GM13977 (cell line): ENCODE results near the gene SLC24A3.

ENCODE experiments used
- DNase-seq: peaks from one replicate; pipeline ENCODE4 v3.0.0; 2012; ENCODE audit warnings: low spot score
- in situ Hi-C: fragments of 300-500 bp; cut with MboI; formaldehyde crosslinking; loops from one replicate; pipeline ENCODE4 v1.12.0; 2022; ENCODE audit warnings: low sequenced_read_pairs, low pct_unique_long_range_greater_than_20kb, mixed read lengths, inconsistent platforms; ENCODE audit not compliant: unreplicated experiment
- TF ChIP-seq, protein P1 (sequence below): IDR thresholded peaks from 2 replicates; pipeline ENCODE4 v1.5.1; 2012; ENCODE audit warnings: mild to moderate bottlenecking, control low read depth; ENCODE audit not compliant: insufficient read depth; ENCODE audit errors: extremely low read depth, missing control alignments

SLC24A3 gene

DNA sequence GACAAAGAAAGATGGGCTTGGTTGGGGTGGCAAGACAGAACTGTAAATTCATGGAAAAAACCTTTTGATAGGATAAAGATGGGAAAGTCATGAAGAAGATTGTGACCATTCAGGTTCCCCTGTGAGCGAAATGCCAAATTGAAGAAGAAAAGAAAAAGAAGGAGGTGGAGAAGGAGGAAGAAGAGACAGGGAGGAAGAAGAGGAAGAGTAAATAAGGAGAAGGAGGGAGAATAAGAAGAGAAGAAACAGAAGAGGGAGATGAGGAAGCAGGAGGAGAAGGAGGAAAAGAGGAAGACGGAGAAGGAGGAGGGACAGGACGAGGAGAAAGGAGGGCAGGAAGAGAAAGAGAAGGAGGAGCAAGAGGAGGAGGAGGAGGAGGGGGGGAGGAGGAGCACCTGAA is 199.8 kb downstream of the SLC24A3 start:
- no peak for DNase-seq
- in situ Hi-C loops: no loop called here
- TF ChIP-seq, protein P1, sequence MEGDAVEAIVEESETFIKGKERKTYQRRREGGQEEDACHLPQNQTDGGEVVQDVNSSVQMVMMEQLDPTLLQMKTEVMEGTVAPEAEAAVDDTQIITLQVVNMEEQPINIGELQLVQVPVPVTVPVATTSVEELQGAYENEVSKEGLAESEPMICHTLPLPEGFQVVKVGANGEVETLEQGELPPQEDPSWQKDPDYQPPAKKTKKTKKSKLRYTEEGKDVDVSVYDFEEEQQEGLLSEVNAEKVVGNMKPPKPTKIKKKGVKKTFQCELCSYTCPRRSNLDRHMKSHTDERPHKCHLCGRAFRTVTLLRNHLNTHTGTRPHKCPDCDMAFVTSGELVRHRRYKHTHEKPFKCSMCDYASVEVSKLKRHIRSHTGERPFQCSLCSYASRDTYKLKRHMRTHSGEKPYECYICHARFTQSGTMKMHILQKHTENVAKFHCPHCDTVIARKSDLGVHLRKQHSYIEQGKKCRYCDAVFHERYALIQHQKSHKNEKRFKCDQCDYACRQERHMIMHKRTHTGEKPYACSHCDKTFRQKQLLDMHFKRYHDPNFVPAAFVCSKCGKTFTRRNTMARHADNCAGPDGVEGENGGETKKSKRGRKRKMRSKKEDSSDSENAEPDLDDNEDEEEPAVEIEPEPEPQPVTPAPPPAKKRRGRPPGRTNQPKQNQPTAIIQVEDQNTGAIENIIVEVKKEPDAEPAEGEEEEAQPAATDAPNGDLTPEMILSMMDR: no peak

DNA sequence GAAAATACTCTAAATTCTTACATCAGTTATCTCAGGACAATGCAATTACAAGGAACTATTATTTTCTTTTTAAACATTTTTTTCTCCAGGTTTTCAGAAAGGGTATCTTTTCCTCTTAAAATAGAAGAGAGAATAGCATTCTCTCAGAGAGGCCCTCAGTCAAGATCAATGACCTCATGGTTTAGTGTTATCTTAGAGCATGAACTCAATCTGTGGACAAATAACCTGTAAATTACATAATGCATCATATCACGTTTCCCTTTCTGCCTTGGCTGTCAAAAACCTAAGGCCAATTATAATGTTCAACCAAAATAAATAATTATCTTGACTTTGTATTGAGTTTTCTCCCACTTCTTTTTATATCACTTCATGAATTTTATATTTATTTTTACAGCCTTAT is 202.2 kb downstream of the SLC24A3 start:
- no peak for DNase-seq
- in situ Hi-C loops: no loop called here
- TF ChIP-seq, protein P1: no peak

DNA sequence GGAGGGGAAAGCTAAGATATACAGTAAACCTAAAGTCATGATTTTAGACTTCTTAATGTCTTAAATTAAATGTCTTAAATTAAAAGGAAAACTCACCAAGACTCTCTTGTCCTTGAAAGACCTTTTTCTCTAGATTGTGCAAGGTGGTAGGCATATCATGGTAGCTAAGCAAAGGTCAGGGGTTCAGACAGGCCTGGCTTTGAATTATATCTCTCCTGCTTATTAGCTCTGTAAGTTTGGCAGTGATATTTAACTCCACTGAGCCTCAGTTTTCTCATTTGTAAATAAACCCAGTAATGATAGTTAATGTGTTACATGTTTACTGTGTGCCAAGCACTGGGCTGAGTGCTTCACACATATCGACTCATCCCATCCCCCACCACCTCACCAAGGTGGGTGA is 203.3 kb downstream of the SLC24A3 start:
- TF ChIP-seq, protein P1: no peak
- in situ Hi-C loops: no loop called here
- no peak for DNase-seq

DNA sequence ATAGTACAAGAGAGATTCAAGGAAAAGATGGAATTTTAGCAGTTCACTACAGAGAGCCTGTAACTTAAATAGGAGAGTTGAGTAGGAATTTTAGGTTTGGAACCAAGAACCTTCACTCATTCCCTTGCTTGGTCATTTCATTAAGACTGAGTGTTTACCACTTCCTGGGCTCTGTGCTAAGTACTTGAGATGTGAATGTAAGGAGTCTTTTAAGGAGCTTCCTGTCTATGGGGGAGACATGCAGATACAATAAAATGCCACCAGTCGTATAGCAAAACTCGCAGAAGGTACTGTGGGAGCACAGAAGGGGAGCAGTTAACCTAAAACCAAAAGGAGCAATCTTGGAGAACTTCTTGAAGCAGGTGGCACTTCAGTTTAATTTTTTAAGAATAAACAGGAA is 204.2 kb downstream of the SLC24A3 start:
- in situ Hi-C loops: no loop called here
- DNase-seq: no peak
- TF ChIP-seq, protein P1: no peak

DNA sequence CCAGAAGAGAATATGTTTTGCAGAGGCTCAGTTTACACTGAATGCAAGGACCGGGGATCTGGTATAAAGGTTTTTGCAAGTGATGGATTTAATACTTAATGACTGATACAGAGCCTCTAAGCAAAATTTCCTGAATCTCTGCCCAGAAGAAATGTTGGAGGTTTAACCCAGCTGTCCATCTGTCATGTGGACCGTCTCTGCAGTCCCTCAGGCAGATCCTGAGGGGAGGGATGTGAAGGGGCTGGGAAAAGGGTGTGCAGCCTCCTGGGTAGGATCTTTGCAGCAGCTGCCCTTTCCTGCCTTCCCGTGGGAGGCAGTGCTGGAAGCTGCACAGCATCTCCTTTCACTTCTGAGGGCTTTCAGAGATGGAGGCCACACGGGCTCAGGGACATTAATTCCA is 207.0 kb downstream of the SLC24A3 start:
- TF ChIP-seq, protein P1: no peak
- in situ Hi-C loops: no loop called here
- no peak for DNase-seq

DNA sequence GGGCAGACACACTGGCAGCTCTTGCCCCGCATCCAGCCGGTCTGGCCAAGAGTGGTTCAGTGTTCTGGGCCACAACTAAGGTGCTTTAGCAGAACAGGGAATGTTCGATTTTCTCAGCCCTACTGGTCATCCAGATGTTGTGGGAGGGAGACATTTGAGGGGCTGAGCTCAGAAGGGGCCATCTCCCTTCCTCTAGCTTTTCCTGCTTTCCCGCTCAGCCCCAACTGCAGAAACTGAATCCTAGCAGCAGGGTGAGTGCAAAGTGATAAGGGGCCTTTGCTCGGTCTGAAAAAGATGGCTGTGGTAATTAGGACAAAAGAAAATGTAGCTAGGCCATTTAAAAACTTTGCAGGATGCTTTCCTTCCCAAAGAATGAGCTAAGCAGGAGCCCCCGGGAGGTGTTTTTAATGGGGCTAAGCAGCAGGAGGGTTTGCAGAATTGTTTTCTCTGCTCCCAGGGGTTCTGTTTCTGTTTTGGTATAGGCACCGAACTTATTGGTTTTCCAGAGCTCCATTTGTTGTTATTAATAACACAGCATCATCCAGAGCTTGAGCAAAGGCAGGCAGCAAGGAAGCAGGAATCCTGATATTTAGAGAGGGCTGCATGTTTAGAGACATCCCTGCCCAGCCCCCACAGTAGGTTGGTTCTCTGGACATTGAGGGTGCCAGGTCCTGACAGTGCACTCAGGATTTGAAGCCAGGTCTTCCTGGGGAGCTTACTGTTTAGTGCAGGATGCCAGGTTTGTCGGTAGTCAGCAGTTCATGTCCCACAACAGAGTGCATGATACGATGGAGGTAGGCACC is 210.9 kb downstream of the SLC24A3 start:
- no peak for DNase-seq
- TF ChIP-seq, protein P1: no peak
- in situ Hi-C loops: no loop called here
